ENCODE measurements around the gene RTEL1.

DNA sequence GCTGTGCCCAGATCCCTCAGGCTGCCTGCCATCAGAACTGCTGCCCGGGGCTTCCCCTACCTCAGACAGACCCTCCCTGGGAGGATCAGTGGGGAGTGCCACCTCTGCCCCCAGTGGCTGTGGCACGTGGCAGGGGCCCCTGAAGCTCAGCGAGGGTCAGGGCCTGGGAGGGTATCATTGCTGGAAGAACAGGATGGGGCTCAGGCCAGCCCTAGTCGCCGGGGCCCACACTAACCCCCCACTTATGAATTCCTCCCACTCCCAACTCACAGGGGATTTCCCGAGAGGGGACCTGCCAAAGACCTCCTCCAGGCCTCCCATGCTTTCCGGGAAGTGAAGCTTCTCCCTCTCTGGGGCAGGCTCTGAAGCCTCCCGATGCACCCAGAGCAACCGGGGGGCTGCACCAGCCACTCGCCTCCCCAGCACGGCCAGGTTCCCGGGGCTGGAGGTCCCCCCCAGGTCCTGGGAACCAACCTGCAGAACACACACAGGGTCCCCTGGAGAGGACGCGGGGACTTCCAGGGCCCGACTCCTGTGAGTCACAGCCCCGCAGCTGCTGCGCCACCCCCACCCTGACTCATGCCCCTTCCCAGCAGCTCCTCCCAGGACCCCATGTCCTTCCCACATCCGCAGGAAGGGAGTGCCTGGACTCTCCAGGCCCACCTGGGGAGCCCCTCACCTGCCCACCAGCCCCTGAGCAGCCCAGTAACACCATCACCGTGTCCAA lies 40.8 kb downstream of the RTEL1 start:
- TF ChIP-seq, protein P1, sequence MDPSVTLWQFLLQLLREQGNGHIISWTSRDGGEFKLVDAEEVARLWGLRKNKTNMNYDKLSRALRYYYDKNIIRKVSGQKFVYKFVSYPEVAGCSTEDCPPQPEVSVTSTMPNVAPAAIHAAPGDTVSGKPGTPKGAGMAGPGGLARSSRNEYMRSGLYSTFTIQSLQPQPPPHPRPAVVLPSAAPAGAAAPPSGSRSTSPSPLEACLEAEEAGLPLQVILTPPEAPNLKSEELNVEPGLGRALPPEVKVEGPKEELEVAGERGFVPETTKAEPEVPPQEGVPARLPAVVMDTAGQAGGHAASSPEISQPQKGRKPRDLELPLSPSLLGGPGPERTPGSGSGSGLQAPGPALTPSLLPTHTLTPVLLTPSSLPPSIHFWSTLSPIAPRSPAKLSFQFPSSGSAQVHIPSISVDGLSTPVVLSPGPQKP (CRISPR knock-in tag; IDR thresholded peaks at IDR 0.05) = no peak
- TF ChIP-seq ZZZ3 (IDR thresholded peaks at IDR 0.05) = no peak
- TF ChIP-seq, protein P2, sequence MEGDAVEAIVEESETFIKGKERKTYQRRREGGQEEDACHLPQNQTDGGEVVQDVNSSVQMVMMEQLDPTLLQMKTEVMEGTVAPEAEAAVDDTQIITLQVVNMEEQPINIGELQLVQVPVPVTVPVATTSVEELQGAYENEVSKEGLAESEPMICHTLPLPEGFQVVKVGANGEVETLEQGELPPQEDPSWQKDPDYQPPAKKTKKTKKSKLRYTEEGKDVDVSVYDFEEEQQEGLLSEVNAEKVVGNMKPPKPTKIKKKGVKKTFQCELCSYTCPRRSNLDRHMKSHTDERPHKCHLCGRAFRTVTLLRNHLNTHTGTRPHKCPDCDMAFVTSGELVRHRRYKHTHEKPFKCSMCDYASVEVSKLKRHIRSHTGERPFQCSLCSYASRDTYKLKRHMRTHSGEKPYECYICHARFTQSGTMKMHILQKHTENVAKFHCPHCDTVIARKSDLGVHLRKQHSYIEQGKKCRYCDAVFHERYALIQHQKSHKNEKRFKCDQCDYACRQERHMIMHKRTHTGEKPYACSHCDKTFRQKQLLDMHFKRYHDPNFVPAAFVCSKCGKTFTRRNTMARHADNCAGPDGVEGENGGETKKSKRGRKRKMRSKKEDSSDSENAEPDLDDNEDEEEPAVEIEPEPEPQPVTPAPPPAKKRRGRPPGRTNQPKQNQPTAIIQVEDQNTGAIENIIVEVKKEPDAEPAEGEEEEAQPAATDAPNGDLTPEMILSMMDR (IDR thresholded peaks at IDR 0.05 in 2 of 3, conservative IDR thresholded peaks at IDR 0.05 in 1 of 3; ENCODE audit: insufficient read depth in 2 of 3, low read depth in 1 of 3, low read length in 3 of 3) = no peak
- TF ChIP-seq, protein P3, sequence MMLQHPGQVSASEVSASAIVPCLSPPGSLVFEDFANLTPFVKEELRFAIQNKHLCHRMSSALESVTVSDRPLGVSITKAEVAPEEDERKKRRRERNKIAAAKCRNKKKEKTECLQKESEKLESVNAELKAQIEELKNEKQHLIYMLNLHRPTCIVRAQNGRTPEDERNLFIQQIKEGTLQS (IDR thresholded peaks at IDR 0.05) = peak; percentile 72
- TF ChIP-seq, protein P3 (CRISPR knock-in tag; conservative IDR thresholded peaks at IDR 0.05) = no peak
- no peak for TF ChIP-seq ILK (tag; IDR thresholded peaks at IDR 0.05; ENCODE audit: borderline replicate concordance, low read depth)
